Retinal pigment epithelial cell (primary cell): ENCODE results near the gene RAX.

ENCODE experiments used
- DNase-seq: peaks from one replicate; pipeline ENCODE4 v3.0.0-alpha.2; 2010; ENCODE audit warnings: low read depth
- H3K4me3 ChIP-seq: 2 replicates; pipeline ENCODE4 v1.5.1; 2011; ENCODE audit warnings: mild to moderate bottlenecking, low read length, control low read depth, moderate library complexity
- CTCF ChIP-seq: conservative IDR thresholded peaks from 2 replicates; pipeline ENCODE4 v1.5.1; 2011; ENCODE audit warnings: low read depth, low read length, control low read depth, inconsistent platforms

RAX gene

GRCh38 chr18:59268721-59269562 is 4.3 kb downstream of the RAX start:
- no peak overlapping the region for H3K4me3 ChIP-seq
- TF ChIP-seq CTCF = no peak
- DNase-seq = no peak

- no peak for TF ChIP-seq CTCF
- no peak for DNase-seq
- H3K4me3 ChIP-seq = no peak overlapping the region
Observed at GRCh38 chr18:59268127-59268720, 5.0 kb downstream of the RAX start.

- no peak for DNase-seq
- TF ChIP-seq CTCF = no peak
- H3K4me3 ChIP-seq = no peak overlapping the region
Observed at GRCh38 chr18:59267503-59268126, 5.6 kb downstream of the RAX start.

- no peak for TF ChIP-seq CTCF
- H3K4me3 ChIP-seq = no peak overlapping the region
- no peak for DNase-seq
Observed at GRCh38 chr18:59266886-59267502, 6.3 kb downstream of the RAX start.

- H3K4me3 ChIP-seq = no peak overlapping the region
Observed at GRCh38 chr18:59266459-59266858, 6.8 kb downstream of the RAX start.

GRCh38 chr18:59265974-59266369 is 7.3 kb downstream of the RAX start:
- DNase-seq = no peak
- no peak overlapping the region for H3K4me3 ChIP-seq
- TF ChIP-seq CTCF = no peak

More at GRCh38 chr18:59266459-59266858, 6.8 kb downstream of the RAX start:
- no peak for DNase-seq
- peak; percentile 8 for TF ChIP-seq CTCF
